Astrocyte of the hippocampus (primary cell): ENCODE data around the gene MARCKS.
A peak's percentile ranks its signal among the peaks of the same experiment; 100 is the strongest.

ENCODE experiments used
- DNase-seq: peaks from one replicate; pipeline ENCODE4 v3.0.0; 2011; ENCODE audit warnings: low read depth, low spot score

The MARCKS gene

GRCh38 chr6:113848811-113849210 is 8.3 kb upstream of the MARCKS start:
- no peak for DNase-seq

DNA sequence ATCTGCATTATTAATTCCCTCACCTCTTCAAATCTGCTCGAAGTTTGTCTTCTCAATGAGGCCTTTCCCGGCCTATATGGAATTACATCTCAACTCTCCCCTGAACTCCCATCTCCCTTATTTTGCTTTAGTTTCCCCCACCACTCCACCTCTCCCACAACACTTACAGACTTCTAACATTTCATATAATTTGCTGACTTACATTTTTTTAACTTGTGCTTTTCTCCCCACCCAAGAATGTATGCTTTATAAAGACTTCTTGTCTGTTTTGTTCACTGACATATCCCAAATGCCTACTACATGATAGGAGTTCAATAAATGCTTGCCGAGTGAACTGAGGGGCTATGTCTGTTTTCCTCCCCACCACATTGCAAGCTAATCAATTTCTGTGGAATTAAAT is 3.9 kb upstream of the MARCKS start:
- DNase-seq, result no peak

GRCh38 chr6:113854531-113855499 is 2.3 kb upstream of the MARCKS start:
- DNase-seq, result peak; percentile 91

GRCh38 chr6:113855500-113856374 is 1.4 kb upstream of the MARCKS start:
- peak; percentile 73 for DNase-seq

- no peak for DNase-seq
These were observed 845 bp upstream of the MARCKS start for GRCh38 chr6:113856375-113856624.

- DNase-seq, result peak; percentile 70
These were observed 673 bp downstream of the MARCKS start for GRCh38 chr6:113857556-113858479.

- DNase-seq, result peak; percentile 98
These were observed 1.6 kb downstream of the MARCKS start for GRCh38 chr6:113858480-113859348.

GRCh38 chr6:113859349-113860180 is 2.4 kb downstream of the MARCKS start:
- peak; percentile 74 for DNase-seq

DNA sequence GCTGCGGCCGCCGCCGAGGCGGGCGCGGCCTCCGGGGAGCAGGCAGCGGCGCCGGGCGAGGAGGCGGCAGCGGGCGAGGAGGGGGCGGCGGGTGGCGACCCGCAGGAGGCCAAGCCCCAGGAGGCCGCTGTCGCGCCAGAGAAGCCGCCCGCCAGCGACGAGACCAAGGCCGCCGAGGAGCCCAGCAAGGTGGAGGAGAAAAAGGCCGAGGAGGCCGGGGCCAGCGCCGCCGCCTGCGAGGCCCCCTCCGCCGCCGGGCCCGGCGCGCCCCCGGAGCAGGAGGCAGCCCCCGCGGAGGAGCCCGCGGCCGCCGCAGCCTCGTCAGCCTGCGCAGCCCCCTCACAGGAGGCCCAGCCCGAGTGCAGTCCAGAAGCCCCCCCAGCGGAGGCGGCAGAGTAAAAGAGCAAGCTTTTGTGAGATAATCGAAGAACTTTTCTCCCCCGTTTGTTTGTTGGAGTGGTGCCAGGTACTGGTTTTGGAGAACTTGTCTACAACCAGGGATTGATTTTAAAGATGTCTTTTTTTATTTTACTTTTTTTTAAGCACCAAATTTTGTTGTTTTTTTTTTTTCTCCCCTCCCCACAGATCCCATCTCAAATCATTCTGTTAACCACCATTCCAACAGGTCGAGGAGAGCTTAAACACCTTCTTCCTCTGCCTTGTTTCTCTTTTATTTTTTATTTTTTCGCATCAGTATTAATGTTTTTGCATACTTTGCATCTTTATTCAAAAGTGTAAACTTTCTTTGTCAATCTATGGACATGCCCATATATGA is 3.2 kb downstream of the MARCKS start:
- DNase-seq, result peak; percentile 70

DNA sequence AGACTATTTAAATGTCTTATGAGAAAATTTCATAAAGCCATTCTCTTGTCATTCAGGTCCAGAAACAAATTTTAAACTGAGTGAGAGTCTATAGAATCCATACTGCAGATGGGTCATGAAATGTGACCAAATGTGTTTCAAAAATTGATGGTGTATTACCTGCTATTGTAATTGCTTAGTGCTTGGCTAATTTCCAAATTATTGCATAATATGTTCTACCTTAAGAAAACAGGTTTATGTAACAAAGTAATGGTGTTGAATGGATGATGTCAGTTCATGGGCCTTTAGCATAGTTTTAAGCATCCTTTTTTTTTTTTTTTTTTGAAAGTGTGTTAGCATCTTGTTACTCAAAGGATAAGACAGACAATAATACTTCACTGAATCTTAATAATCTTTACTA is 5.0 kb downstream of the MARCKS start:
- no peak for DNase-seq

DNA sequence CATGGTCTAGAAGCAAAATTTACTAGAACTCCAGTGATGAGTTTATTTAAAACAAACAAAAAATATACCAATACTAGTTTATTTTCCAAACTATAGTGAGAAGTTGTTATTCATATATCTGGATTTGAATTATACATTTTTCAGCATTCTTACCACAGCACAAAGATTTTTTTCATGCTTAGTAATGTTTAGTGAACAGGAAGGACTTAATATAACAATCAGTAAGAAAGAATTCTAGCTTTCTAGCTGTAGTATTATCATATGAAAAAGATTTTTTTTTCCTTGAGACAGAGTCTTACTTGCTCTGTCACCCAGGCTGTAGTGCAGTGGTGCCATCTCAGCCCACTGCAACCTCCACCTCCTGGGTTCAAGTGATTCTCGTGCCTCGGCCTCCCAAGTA is 13.8 kb downstream of the MARCKS start:
- DNase-seq, result no peak

- no peak for DNase-seq
These were observed 14.8 kb downstream of the MARCKS start for GRCh38 chr6:113871975-113872374.

- no peak for DNase-seq
These were observed 16.0 kb downstream of the MARCKS start for GRCh38 chr6:113873043-113873667.

DNA sequence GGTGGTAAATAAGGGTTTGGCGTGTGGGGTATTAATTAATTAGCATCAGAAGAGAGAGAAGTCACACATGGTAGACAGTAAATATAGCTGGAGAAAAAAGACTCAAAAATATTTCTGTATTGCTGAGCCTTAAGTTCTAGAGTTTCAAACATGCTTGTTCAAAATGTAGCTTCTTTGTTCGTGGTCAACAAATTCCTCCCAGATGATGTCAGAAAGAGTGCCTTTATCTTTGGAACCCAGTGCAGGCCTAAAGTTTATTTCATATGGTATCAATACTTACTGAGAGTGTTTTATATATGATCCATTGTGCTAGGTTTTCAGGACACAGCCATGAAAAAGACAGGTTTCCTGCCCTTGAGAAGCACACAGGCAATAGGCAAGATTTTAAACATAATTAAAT is 18.3 kb downstream of the MARCKS start:
- DNase-seq, result peak; percentile 61

DNA sequence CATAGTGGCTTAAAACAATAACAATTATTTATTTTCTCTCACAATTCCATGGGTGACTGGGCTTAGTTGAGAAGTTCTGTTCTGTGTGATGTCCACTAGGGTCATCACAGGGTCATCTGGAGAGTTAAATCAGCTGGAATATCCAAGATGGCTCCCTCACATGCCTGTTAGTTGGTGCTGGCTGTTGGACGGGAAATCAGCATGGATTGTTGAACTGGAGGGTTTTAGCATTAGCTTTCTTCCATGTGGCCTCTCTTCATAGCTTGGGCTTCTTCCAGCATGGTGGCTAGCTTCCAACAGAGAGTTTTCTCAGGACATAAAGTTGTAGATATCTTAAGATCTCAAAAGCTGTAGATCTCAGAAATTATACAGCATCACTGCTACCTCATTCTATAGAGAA is 19.6 kb downstream of the MARCKS start:
- DNase-seq, result no peak

DNA sequence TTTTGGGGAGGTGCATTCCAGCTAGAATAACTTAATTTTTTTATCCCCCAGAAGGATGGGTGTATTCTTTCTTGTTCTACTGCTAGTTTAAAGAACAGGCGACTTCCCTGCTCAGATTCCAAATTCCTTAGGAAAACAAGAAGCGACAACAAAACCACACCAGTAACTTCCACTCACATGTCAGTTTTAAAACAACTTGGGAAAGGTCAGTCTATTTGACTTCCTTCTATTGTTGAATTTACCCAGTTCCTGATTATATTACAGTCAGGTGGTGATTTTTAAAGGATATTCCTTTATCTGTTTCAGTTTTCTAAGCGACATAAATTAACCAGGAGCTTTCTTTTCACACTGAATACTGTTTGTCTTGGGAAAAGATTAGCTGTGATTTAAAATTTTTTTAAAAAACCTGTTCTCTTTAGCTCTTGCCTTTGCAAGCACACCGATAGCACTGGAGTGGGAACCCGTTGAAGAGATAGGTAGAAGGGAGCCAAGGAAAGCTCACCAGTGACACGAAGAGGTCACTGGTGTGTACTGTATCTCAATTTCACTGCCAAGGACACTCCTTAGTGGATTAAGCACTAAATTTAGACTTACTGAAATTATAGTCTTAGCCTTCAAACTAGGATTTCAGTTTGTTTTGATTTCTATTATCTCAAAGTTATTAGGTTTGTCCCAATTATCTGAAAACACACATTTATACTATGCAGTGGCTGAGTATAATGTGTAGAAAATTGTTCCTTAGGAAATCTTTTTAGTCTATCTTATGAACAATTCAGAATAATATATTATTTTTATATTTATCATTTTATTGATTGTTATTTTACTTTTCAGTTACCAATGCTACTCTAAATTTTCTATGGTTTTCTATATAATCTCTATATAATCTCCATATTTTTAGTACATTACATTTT is 22.3 kb downstream of the MARCKS start:
- peak; percentile 91 for DNase-seq

- DNase-seq, result no peak
These were observed 24.4 kb downstream of the MARCKS start for GRCh38 chr6:113881478-113881980.
